Stomach smooth muscle (tissue), 2 donors: ENCODE measurements around the gene TBC1D5.

ENCODE experiments used
- H3K27ac ChIP-seq: one replicate; pipeline ENCODE4 v1.7.0; 2013; ENCODE audit warnings: mild to moderate bottlenecking, low read length, inconsistent platforms
- H3K27me3 ChIP-seq, 2 donors: one replicate each; pipeline ENCODE4 v1.7.0; 2013; ENCODE audit warnings: low read length in 2 of 2; ENCODE audit not compliant: insufficient read depth in 2 of 2, control insufficient read depth in 1 of 2
- H3K36me3 ChIP-seq, 2 donors: one replicate each; pipeline ENCODE4 v1.7.0; 2013; ENCODE audit warnings: low read length in 2 of 2; ENCODE audit not compliant: control insufficient read depth in 2 of 2, insufficient read depth in 2 of 2
- H3K4me1 ChIP-seq: one replicate; pipeline ENCODE4 v1.7.0; 2013; ENCODE audit warnings: low read length; ENCODE audit not compliant: control insufficient read depth, insufficient read depth
- H3K4me3 ChIP-seq, 2 donors: one replicate each; pipeline ENCODE4 v1.7.0; 2013; ENCODE audit warnings: low read length in 2 of 2
- H3K9ac ChIP-seq, 2 donors: one replicate each; pipeline ENCODE4 v1.7.0; 2013; ENCODE audit warnings: low read length in 2 of 2, mild to moderate bottlenecking in 1 of 2
- H3K9me3 ChIP-seq, 2 donors: one replicate each; pipeline ENCODE4 v1.7.0; 2013; ENCODE audit warnings: low read length in 2 of 2; ENCODE audit not compliant: control insufficient read depth in 2 of 2
- donor health status: healthy.
- donor health status: Pancreatic carcinoma.

Gene TBC1D5

GRCh38 chr3:17116007-17116600 lies 626.3 kb downstream of the TBC1D5 start:
- Histone ChIP-seq H3K9me3 (peaks cover 0 to 2% of the 10 kb centered on the region in 2 donors), H3K36me3 (no peaks in the 10 kb centered on the region), H3K9ac (no peak overlapping the region), H3K27ac (no peak overlapping the region), H3K27me3 (no peaks in the 10 kb centered on the region), H3K4me1 (no peaks in the 10 kb centered on the region), H3K4me3 (no peak overlapping the region)

GRCh38 chr3:17115186-17115585 lies 627.2 kb downstream of the TBC1D5 start:
- H3K27ac ChIP-seq, result no peak overlapping the region
- no peaks in the 10 kb centered on the region for H3K27me3 ChIP-seq
- H3K4me3 ChIP-seq, result no peak overlapping the region
- H3K36me3 ChIP-seq, result no peaks in the 10 kb centered on the region
- H3K4me1 ChIP-seq, result no peaks in the 10 kb centered on the region
- peaks cover 0 to 2% of the 10 kb centered on the region in 2 donors for H3K9me3 ChIP-seq
- H3K9ac ChIP-seq, result no peak overlapping the region

- Histone ChIP-seq H3K27ac (no peak overlapping the region), H3K9ac (no peak overlapping the region), H3K27me3 (no peaks in the 10 kb centered on the region), H3K36me3 (no peaks in the 10 kb centered on the region), H3K9me3 (no peaks in the 10 kb centered on the region), H3K4me3 (no peak overlapping the region), H3K4me1 (no peaks in the 10 kb centered on the region)
These were observed 630.8 kb downstream of the TBC1D5 start for GRCh38 chr3:17111586-17111985.

- Histone ChIP-seq H3K4me1 (no peaks in the 10 kb centered on the region), H3K27ac (no peak overlapping the region), H3K9ac (no peak overlapping the region), H3K4me3 (no peak overlapping the region), H3K27me3 (no peaks in the 10 kb centered on the region), H3K9me3 (no peaks in the 10 kb centered on the region), H3K36me3 (no peaks in the 10 kb centered on the region)
These were observed 631.6 kb downstream of the TBC1D5 start for GRCh38 chr3:17110660-17111396.
